Endothelial cell of umbilical vein (primary cell): ENCODE measurements around the gene EPHX1. TPM values are rescaled to one million over a fixed set of nuclear protein-coding genes. Genes with fewer than 3 reads are reported as not detected.

Source experiments
- BruUV-seq: library from RNA; stranded (reverse); fragments of 400-500 nt; replicated peaks from 2 replicates; lab custom pipeline; 2021; lab: Mats Ljungman, UMichigan
- CTCF ChIA-PET: fragments of 300-600, 350-600 bp; sonication (Branson Sonifier 250); formaldehyde crosslinking; loops from one replicate; lab custom pipeline; 2021; ENCODE audit warnings: antibody characterized with exemption, inconsistent platforms; lab: Charles Lee
- POLR2A ChIA-PET: fragments of 300-600, 350-600 bp; sonication (Branson Sonifier 250); formaldehyde crosslinking; loops from one replicate; lab custom pipeline; 2021; ENCODE audit warnings: antibody characterized with exemption, inconsistent platforms; lab: Charles Lee
- DNase-seq: peaks from one replicate; pipeline ENCODE4 v3.0.0-alpha.2; 2011; ENCODE audit warnings: low read depth, low spot score
- FAIRE-seq: peaks from 2 replicates; lab custom pipeline; 2011; peaks lifted over from hg19 to GRCh38; lab: Jason Lieb, UNC
- H2AFZ ChIP-seq: 2 replicates; pipeline ENCODE4 v1.6.0; 2012; ENCODE audit warnings: low read depth, low read length, control low read depth, inconsistent platforms
- H3K27ac ChIP-seq: 2 replicates; pipeline ENCODE4 v1.5.1; 2011; ENCODE audit warnings: low read depth, mild to moderate bottlenecking, control low read depth, low read length, moderate library complexity; ENCODE audit not compliant: insufficient read depth
- H3K27me3 ChIP-seq, 2 experiments: 2 replicates each; pipeline versions ENCODE4 v1.6.0 to v1.6.1; 2011; ENCODE audit warnings: low read length in 2 of 2, mixed read lengths in 1 of 2; ENCODE audit not compliant: control insufficient read depth in 2 of 2, insufficient read depth in 2 of 2
- H3K36me3 ChIP-seq, 2 experiments: 2 replicates in 1 of 2; 3 replicates in 1 of 2; pipeline ENCODE4 v1.5.1; 2011; ENCODE audit warnings: low read length in 2 of 2, mild to moderate bottlenecking in 1 of 2, moderate library complexity in 1 of 2; ENCODE audit not compliant: control insufficient read depth in 2 of 2, insufficient read depth in 2 of 2; ENCODE audit errors: extremely low read depth in 1 of 2
- H3K4me1 ChIP-seq: 3 replicates; pipeline ENCODE4 v1.5.1; 2011; ENCODE audit warnings: mild to moderate bottlenecking, low read length; ENCODE audit not compliant: control insufficient read depth, insufficient read depth; ENCODE audit errors: extremely low read depth
- H3K4me2 ChIP-seq: 2 replicates; pipeline ENCODE4 v1.6.1; 2011; ENCODE audit warnings: low read length, control low read depth, mixed read lengths; ENCODE audit not compliant: insufficient read depth
- H3K4me3 ChIP-seq, 3 experiments: fragments of 200-600 bp in 1 of 3; sonication (generic), shearing (Covaris generic) in 1 of 3; replicated peaks in 1 of 3; 2 replicates each; pipeline ENCODE4 v1.5.1; 2011 to 2016; ENCODE audit warnings: control low read depth in 3 of 3, low read length in 3 of 3, mild to moderate bottlenecking in 2 of 3, inconsistent platforms in 1 of 3, low read depth in 1 of 3, moderate library complexity in 1 of 3; ENCODE audit not compliant: insufficient read depth in 1 of 3
- H3K79me2 ChIP-seq: 2 replicates; pipeline ENCODE4 v1.6.0; 2012; ENCODE audit warnings: low read length, inconsistent platforms; ENCODE audit not compliant: control insufficient read depth, insufficient read depth
- H3K9ac ChIP-seq: replicated peaks from 2 replicates; pipeline ENCODE3; 2011; ENCODE audit warnings: low read length, control low read depth; ENCODE audit not compliant: insufficient read depth; ENCODE audit errors: extremely low read depth
- H3K9me1 ChIP-seq: replicated peaks from 3 replicates; pipeline ENCODE4 v1.6.0; 2011; ENCODE audit warnings: mild to moderate bottlenecking, low read length; ENCODE audit not compliant: control insufficient read depth, insufficient read depth; ENCODE audit errors: extremely low read depth
- H3K9me3 ChIP-seq: replicated peaks from 2 replicates; pipeline ENCODE4 v1.5.1; 2012; ENCODE audit warnings: low read length, inconsistent platforms; ENCODE audit not compliant: control insufficient read depth, insufficient read depth
- H4K20me1 ChIP-seq: replicated peaks from 2 replicates; pipeline ENCODE3; 2011; ENCODE audit warnings: mild to moderate bottlenecking, low read length; ENCODE audit not compliant: control insufficient read depth, insufficient read depth; ENCODE audit errors: extremely low read depth
- CTCF ChIP-seq, 2 donors: IDR thresholded peaks; 1 replicate in 1 of 2; 2 replicates in 1 of 2; pipeline ENCODE4 v1.5.1; 2011; ENCODE audit warnings: low read length in 2 of 2, mild to moderate bottlenecking in 2 of 2, moderate library complexity in 2 of 2, control low read depth in 1 of 2, inconsistent platforms in 1 of 2, low read depth in 1 of 2; ENCODE audit not compliant: insufficient read depth in 1 of 2; ENCODE audit errors: extremely low read depth in 1 of 2
- EZH2 ChIP-seq: IDR thresholded peaks from 2 replicates; pipeline ENCODE4 v1.6.1; 2012; ENCODE audit warnings: borderline replicate concordance, low read depth, mild to moderate bottlenecking, moderate library complexity, low read length, inconsistent platforms; ENCODE audit not compliant: severe bottlenecking
- GATA2 ChIP-seq: IDR thresholded peaks from 2 replicates; pipeline ENCODE4 v1.7.0; 2011; ENCODE audit warnings: low read depth, mild to moderate bottlenecking, moderate library complexity, mixed read lengths, low read length; ENCODE audit not compliant: insufficient read length, insufficient read depth
- JUN ChIP-seq: IDR thresholded peaks from 2 replicates; pipeline ENCODE4 v1.6.1; 2011; ENCODE audit warnings: borderline replicate concordance, low read depth; ENCODE audit not compliant: insufficient read length, insufficient read depth
- MYC ChIP-seq: IDR thresholded peaks from one replicate; pipeline ENCODE4 v1.6.1; 2011; ENCODE audit warnings: mild to moderate bottlenecking, low read depth, low read length
- POLR2A ChIP-seq: IDR thresholded peaks from 2 replicates; pipeline ENCODE4 v1.6.1; 2012; ENCODE audit warnings: low read depth, mild to moderate bottlenecking, control low read depth, low read length
- POLR2AphosphoS5 ChIP-seq: IDR thresholded peaks from 2 replicates; pipeline ENCODE4 v1.6.1; 2012; ENCODE audit warnings: low read depth, mild to moderate bottlenecking, control low read depth, low read length, moderate library complexity; ENCODE audit not compliant: insufficient read depth
- dilution Hi-C: fragments of 300-500 bp; cut with MboI; formaldehyde crosslinking; loops from one replicate; pipeline ENCODE4 v1.15.0; 2019; ENCODE audit warnings: low sequenced_read_pairs; ENCODE audit not compliant: extremely low pct_ligation_motif_present
- intact Hi-C: fragments of 100-400 bp; cut with micrococcal nuclease; formaldehyde crosslinking; loops from one replicate; pipeline ENCODE4 v1.10.0; 2022
- polyA plus RNA-seq, 4 experiments: library from polyadenylated mRNA; depleted of rRNA in 3 of 4; stranded (reverse) in 3 of 4; unstranded in 1 of 4; fragments of >200 nt; gene quantifications; 2 replicates each; pipeline versions ENCODE4 v1.2.1 to v1.2.3, GENCODE V29; 2011 to 2012; ENCODE audit warnings: missing spikeins in 1 of 4
- total RNA-seq: library from RNA; stranded (reverse); gene quantifications from 2 replicates; pipeline ENCODE4 v1.2.3, GENCODE V29; 2021
- TF ChIP-seq, protein P1 (sequence below): IDR thresholded peaks from 2 replicates; pipeline ENCODE4 v1.6.1; 2011; ENCODE audit not compliant: insufficient read depth, insufficient read length

The EPHX1 gene
- total and polyA plus RNA-seq, 2 donors (not counting 3 experiments of a cell fraction or from before 2014, with no cell fraction given), result 23.7 to 25.2 TPM

DNA sequence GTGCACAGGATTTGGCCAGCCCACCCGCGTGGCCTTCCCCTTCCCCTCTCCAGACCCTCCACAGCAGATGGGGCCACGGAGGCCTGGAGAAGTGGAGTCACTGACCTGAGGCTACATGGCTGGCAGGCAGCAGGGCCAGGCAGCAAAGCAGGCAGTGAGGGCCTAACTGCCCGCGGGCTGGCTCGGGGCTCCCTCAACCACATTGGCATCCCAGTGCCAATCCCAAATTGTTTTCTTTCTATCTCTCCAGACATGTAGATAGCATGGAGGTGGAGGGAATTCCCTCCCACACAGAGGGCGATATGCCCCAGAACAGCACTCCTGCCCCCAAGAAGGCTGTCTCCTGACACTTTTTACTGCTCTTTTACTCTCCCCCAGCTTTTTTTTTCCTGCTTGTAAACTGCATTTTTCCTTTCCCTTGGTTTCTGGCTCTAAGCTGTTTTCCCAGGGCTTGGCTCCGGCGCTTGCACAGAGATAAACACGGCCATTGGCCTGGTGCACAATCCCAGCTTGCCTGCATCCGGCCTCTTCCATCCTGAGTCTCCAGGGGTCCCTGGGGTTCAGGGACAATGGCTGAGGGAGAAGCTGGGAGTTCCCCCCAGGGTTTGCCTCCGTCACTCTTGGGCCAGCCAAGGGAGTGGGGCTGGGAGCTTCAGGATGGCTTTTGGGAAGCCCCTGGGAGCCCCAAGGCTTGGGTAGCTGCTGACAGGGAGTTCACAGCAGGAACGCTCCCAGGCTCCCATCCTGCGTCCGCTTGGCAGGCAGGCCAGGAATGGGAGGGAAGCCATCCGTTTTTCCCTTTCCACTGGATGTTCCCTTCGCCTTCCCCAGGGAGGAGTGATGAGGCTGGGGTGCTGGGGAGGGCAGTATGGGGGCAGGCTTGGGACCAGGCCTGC lies 7.0 kb downstream of the EPHX1 start:
- Histone ChIP-seq H3K27ac (peak overlapping the region; percentile 53), H3K9ac (no peak overlapping the region), H3K4me1 (peaks cover 9% of the 10 kb centered on the region), H3K79me2 (no peaks in the 10 kb centered on the region), H3K9me1 (no peaks in the 10 kb centered on the region), H3K4me2 (no peak overlapping the region), H4K20me1 (no peaks in the 10 kb centered on the region), H3K4me3 (no peak overlapping the region), H2AFZ (peak overlapping the region; percentile 83), H3K9me3 (no peaks in the 10 kb centered on the region), H3K27me3 (no peaks in the 10 kb centered on the region), H3K36me3 (no peaks in the 10 kb centered on the region)
- FAIRE-seq (no peak), DNase-seq (peak; percentile 75)
- TF ChIP-seq JUN (no peak), GATA2 (no peak), POLR2A (no peak), CTCF (IDR thresholded peaks at IDR 0.05; ENCODE audit: extremely low read depth in 1 of 2, insufficient read depth in 1 of 2, low read depth in 1 of 2, low read length in 2 of 2) (no peak), EZH2 (no peak), MYC (no peak), POLR2AphosphoS5 (no peak)
- TF ChIP-seq, protein P1, sequence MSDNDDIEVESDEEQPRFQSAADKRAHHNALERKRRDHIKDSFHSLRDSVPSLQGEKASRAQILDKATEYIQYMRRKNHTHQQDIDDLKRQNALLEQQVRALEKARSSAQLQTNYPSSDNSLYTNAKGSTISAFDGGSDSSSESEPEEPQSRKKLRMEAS, result no peak
- CTCF ChIA-PET, result no interaction called here
- no TSS peak for BruUV-seq
- dilution Hi-C loops (no loop called here), intact Hi-C loops (no loop called here)
- POLR2A ChIA-PET, result no interaction called here
